IMR-90 (cell line): ENCODE data around the gene DPF3. TPM values are rescaled to one million over a fixed set of nuclear protein-coding genes. Genes with fewer than 3 reads are reported as not detected.

Source experiments
- ATAC-seq: fragments of 200-7000 bp; cut with Tn5 transposase; 2 replicates; pipeline ENCODE4 v1.9.1; 2020; ENCODE audit warnings: low read depth, mild to moderate bottlenecking, moderate library complexity
- BruUV-seq: library from RNA; stranded (reverse); fragments of 400-500 nt; replicated peaks from 2 replicates; lab custom pipeline; 2021; lab: Mats Ljungman, UMichigan
- CTCF ChIA-PET: fragments of 300-600 bp; formaldehyde crosslinking; extraction: SDS; loops from one replicate; lab custom pipeline; 2021; ENCODE audit warnings: antibody characterized with exemption; lab: Yijun Ruan, JAX
- POLR2A ChIA-PET: fragments of 300-600 bp; sonication (Branson Sonifier 250); formaldehyde crosslinking; loops from one replicate; lab custom pipeline; 2022; ENCODE audit warnings: antibody characterized with exemption; ENCODE audit not compliant: unreplicated experiment; lab: Charles Lee
- DNase-seq: peaks from one replicate; pipeline ENCODE4 v3.0.0; 2013
- H2AFZ ChIP-seq: replicated peaks from 2 replicates; pipeline ENCODE3; 2013; ENCODE audit warnings: low read length, mild to moderate bottlenecking; ENCODE audit not compliant: poor library complexity
- H2AK5ac ChIP-seq: 2 replicates; pipeline ENCODE4 v1.6.1; 2013; ENCODE audit warnings: low read depth, low read length, inconsistent platforms
- H2AK9ac ChIP-seq: replicated peaks from 2 replicates; pipeline ENCODE3; 2013; ENCODE audit warnings: mild to moderate bottlenecking, low read depth, low read length, moderate library complexity; ENCODE audit not compliant: poor library complexity
- H2BK120ac ChIP-seq: 2 replicates; pipeline ENCODE4 v1.6.1; 2013; ENCODE audit warnings: low read depth, low read length, inconsistent platforms
- H2BK15ac ChIP-seq: 3 replicates; pipeline ENCODE4 v1.6.1; 2013; ENCODE audit warnings: low read depth, low read length, inconsistent platforms
- H2BK20ac ChIP-seq: 2 replicates; pipeline ENCODE4 v1.6.1; 2013; ENCODE audit warnings: low read depth, mild to moderate bottlenecking, inconsistent platforms, low read length, moderate library complexity
- H2BK5ac ChIP-seq: 2 replicates; pipeline ENCODE4 v1.6.1; 2013; ENCODE audit warnings: mild to moderate bottlenecking, low read depth, low read length, inconsistent platforms; ENCODE audit not compliant: poor library complexity, severe bottlenecking
- H3K14ac ChIP-seq: replicated peaks from 2 replicates; pipeline ENCODE4 v1.6.1; 2013; ENCODE audit warnings: low read depth, low read length, inconsistent platforms
- H3K18ac ChIP-seq: 2 replicates; pipeline ENCODE4 v1.6.1; 2013; ENCODE audit warnings: low read depth, low read length, control low read depth
- H3K23ac ChIP-seq: 2 replicates; pipeline ENCODE4 v1.6.1; 2013; ENCODE audit warnings: low read depth, low read length, inconsistent platforms
- H3K27ac ChIP-seq: 2 replicates; pipeline ENCODE4 v1.5.1; 2013; ENCODE audit warnings: mild to moderate bottlenecking, control low read depth, low read length; ENCODE audit not compliant: insufficient read depth
- H3K27me3 ChIP-seq: 2 replicates; pipeline ENCODE4 v1.6.1; 2013; ENCODE audit warnings: low read length; ENCODE audit not compliant: control insufficient read depth, insufficient read depth
- H3K36me3 ChIP-seq: 2 replicates; pipeline ENCODE4 v1.6.1; 2013; ENCODE audit warnings: low read length, mixed read lengths; ENCODE audit not compliant: control insufficient read depth, insufficient read depth
- H3K4ac ChIP-seq: 2 replicates; pipeline ENCODE4 v1.6.1; 2013; ENCODE audit warnings: low read depth, low read length, inconsistent platforms
- H3K4me1 ChIP-seq: 2 replicates; pipeline ENCODE4 v1.6.1; 2013; ENCODE audit warnings: low read length, mixed read lengths; ENCODE audit not compliant: control insufficient read depth, insufficient read depth
- H3K4me2 ChIP-seq: 2 replicates; pipeline ENCODE4 v1.6.1; 2013; ENCODE audit warnings: low read depth, mild to moderate bottlenecking, control low read depth, low read length, moderate library complexity
- H3K4me3 ChIP-seq: 2 replicates; pipeline ENCODE4 v1.5.1; 2013; ENCODE audit warnings: low read depth, mild to moderate bottlenecking, control low read depth, low read length, moderate library complexity; ENCODE audit not compliant: insufficient read depth
- H3K56ac ChIP-seq: 2 replicates; pipeline ENCODE4 v1.6.1; 2013; ENCODE audit warnings: low read length, inconsistent platforms; ENCODE audit not compliant: insufficient read depth; ENCODE audit errors: extremely low read depth
- H3K79me1 ChIP-seq, 2 experiments: 2 replicates each; pipeline ENCODE4 v1.6.1; 2013; ENCODE audit warnings: low read length in 2 of 2, inconsistent platforms in 1 of 2, low read depth in 1 of 2
- H3K9ac ChIP-seq: 2 replicates; pipeline ENCODE4 v1.6.1; 2013; ENCODE audit warnings: low read depth, low read length, control low read depth
- H3K9me1 ChIP-seq: 2 replicates; pipeline ENCODE4 v1.6.1; 2013; ENCODE audit warnings: low read length, inconsistent platforms; ENCODE audit not compliant: insufficient read depth
- H3K9me3 ChIP-seq: 2 replicates; pipeline ENCODE4 v1.6.1; 2013; ENCODE audit warnings: low read length; ENCODE audit not compliant: control insufficient read depth, insufficient read depth
- H4K20me1 ChIP-seq: 2 replicates; pipeline ENCODE4 v1.6.1; 2013; ENCODE audit warnings: low read length, inconsistent platforms; ENCODE audit not compliant: insufficient read depth
- H4K5ac ChIP-seq: 2 replicates; pipeline ENCODE4 v1.6.1; 2013; ENCODE audit warnings: mild to moderate bottlenecking, low read depth, low read length, control low read depth
- H4K8ac ChIP-seq, 2 experiments: 2 replicates each; pipeline ENCODE4 v1.6.1; 2013; ENCODE audit warnings: low read depth in 2 of 2, low read length in 2 of 2, control low read depth in 1 of 2, inconsistent platforms in 1 of 2
- H4K91ac ChIP-seq: 2 replicates; pipeline ENCODE4 v1.6.1; 2013; ENCODE audit warnings: low read depth, low read length, inconsistent platforms; ENCODE audit not compliant: insufficient read depth
- MAFK ChIP-seq: IDR thresholded peaks from 2 replicates; pipeline ENCODE4 v1.6.1; 2012; ENCODE audit warnings: low read depth, low read length, improper control_type of control experiment
- MAZ ChIP-seq: IDR thresholded peaks from 2 replicates; pipeline ENCODE4 v1.6.1; 2012; ENCODE audit warnings: low read depth, mild to moderate bottlenecking, low read length, improper control_type of control experiment, moderate library complexity, borderline replicate concordance
- WGBS, 2 experiments: methylation state at CpG; one replicate each; pipeline versions ENCODE4 v1.1.5 to v1.1.7; 2013; ENCODE audit warnings: missing lambda C conversion rate in 2 of 2; ENCODE audit not compliant: insufficient read length in 1 of 2; ENCODE audit errors: extremely low coverage in 2 of 2; 5-methylcytosine and 5-hydroxymethylcytosine counted together
- dilution Hi-C: fragments of 300-500 bp; cut with HindIII; formaldehyde crosslinking; loops from one replicate; pipeline ENCODE4 v1.14.3; 2018; ENCODE audit warnings: low sequenced_read_pairs; ENCODE audit not compliant: unreplicated experiment
- in situ Hi-C: fragments of 300-500 bp; cut with MboI; formaldehyde crosslinking; loops from 3 replicates; pipeline ENCODE4 v1.14.3; 2019; ENCODE audit warnings: low sequenced_read_pairs, inconsistent platforms, mixed read lengths
- intact Hi-C: fragments of 100-400 bp; cut with micrococcal nuclease; formaldehyde crosslinking; loops from 2 replicates; pipeline ENCODE4 v1.10.0; 2022
- polyA plus RNA-seq, 3 experiments: library from polyadenylated mRNA; depleted of rRNA; stranded (reverse); fragments of >200 nt; gene quantifications; 2 replicates each; pipeline ENCODE4 v1.2.3, GENCODE V29; 2012; ENCODE audit warnings: low replicate concordance in 1 of 3
- total RNA-seq: library from RNA; depleted of rRNA; stranded (reverse); fragments of >200 nt; gene quantifications from 2 replicates; pipeline ENCODE4 v1.2.3, GENCODE V29; 2012

The DPF3 gene
- total and polyA plus RNA-seq, 2 of the 4 experiments (the other 2 are of a cell fraction) = 30.5 to 32.8 TPM

DNA sequence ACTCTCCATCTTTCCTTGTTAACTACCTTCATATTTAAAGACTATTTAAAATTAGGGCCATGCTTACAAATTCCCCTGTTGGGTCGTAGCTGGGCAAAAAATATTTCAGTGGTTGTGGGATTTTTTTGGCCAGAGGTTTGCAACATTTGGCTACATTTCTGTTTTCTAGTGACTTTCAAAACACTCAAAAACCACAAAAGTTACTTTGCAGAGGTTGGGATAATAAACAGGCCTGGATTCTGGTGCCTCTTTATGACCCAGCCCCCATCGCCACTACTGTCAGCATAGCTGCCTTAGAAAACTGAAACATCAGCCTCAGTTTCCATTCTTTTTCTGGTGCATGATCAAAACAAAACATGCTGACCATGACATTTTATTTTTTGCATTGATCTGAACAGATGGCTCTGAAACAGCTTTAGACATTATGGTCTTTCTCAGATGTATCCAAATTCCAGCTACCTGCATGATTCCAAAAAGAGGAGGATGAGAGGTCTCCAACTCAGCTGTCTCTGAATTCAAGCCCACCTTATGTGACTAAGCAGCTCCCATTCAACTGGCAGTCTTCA is 5.2 kb downstream of the DPF3 start:
- Histone ChIP-seq H3K9ac (no peak overlapping the region), H3K4ac (no peak overlapping the region), H4K5ac (no peak overlapping the region), H2BK20ac (no peak overlapping the region), H3K23ac (no peak overlapping the region; the same call in 1 of the 2 replicates), H4K20me1 (peaks cover 60% of the 10 kb centered on the region), H2AK9ac (no peak overlapping the region), H3K36me3 (no peaks in the 10 kb centered on the region), H2BK5ac (no peak overlapping the region), H2BK15ac (no peak overlapping the region), H3K27me3 (no peaks in the 10 kb centered on the region), H3K14ac (no peak overlapping the region), H3K27ac (no peak overlapping the region), H2AFZ (no peak overlapping the region), H3K56ac (no peak overlapping the region), H2BK120ac (no peak overlapping the region), H3K4me2 (peak overlapping the region; percentile 63), H3K79me1 (peaks cover 37 to 78% of the 10 kb centered on the region in 2 experiments), H3K9me1 (peaks cover 4% of the 10 kb centered on the region), H3K4me1 (peaks cover 22% of the 10 kb centered on the region), H4K91ac (no peak overlapping the region), H3K4me3 (no peak overlapping the region), H3K18ac (no peak overlapping the region), H4K8ac (no peak overlapping the region), H2AK5ac (no peak overlapping the region), H3K9me3 (no peaks in the 10 kb centered on the region)
- no TSS peak for BruUV-seq
- DNase-seq (peak; percentile 48), ATAC-seq (peak; percentile 27; the same call in 1 of the 2 replicates)
- dilution Hi-C loops (no loop called here), in situ Hi-C loops (no loop called here), intact Hi-C loops (no loop called here)
- TF ChIP-seq MAFK = peak; percentile 85
- TF ChIP-seq MAZ = no peak
- no CpG with 5 or more reads among the region's 2 CpGs for WGBS, 2 experiments
- ChIA-PET POLR2A (no interaction called here), CTCF (interaction anchor here (0.8 kb wide), 1 partner anchor 231 kb away, joined by 3 read pairs; no protein-coding TSS in a partner anchor)
